CD4-positive, alpha-beta T cell treated with Interleukin-17A for 1 hour (primary cell): ENCODE data around the gene RPP30.

ENCODE experiments used
- DNase-seq: peaks from one replicate; pipeline ENCODE4 v3.0.0-alpha.2; 2020

RPP30 gene

DNA sequence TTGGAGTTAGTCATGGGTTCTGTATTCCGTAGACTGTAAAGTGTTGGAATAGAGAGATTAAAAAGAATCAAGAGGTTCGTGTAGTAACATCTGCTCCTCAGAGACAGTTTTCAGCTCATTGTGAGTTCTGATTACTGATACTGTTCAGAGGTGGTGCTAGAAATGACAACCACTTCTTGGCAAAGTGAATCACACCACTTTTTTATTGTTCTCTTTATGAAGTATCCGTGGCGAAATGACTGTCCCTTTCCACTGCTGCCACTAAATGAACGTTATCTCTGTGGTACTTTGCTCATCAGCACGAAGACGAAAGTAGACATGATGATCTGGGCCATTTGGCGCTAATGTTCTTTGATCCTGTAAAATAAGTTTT is 860 bp downstream of the RPP30 start:
- DNase-seq = no peak

GRCh38 chr10:90879062-90879461 is 7.3 kb downstream of the RPP30 start:
- DNase-seq = no peak

DNA sequence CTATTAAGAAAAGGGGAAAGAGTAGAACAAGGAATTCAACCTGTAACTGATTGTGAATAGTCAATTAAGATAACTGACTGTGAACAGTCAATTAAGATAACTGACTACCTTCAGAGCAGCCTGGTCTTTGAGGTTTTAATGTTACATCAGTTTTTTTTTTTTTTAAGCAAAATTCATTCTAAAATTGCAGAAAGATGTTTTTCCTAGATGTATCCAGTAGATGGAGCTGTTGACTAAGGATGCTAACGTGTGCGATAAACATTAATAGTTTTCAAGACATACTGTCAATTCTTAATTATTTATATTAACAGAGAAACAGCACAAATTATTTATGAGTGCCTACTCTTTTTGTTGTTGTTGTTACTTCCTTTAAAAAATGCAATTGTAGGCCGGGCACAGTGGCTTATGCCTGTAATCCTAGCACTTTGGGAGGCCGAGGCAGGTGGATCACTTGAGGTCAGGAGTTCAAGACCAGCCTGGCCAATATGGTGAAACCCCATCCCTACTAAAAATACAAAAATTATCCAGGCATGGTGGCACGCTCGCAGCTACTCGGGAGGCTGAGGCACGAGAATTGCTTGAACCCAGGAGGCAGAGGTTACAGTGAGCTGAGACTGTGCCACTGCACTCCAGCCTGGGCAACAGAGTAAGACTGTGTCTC is 8.4 kb downstream of the RPP30 start:
- peak; percentile 54 for DNase-seq

GRCh38 chr10:90884431-90884830 is 12.7 kb downstream of the RPP30 start:
- DNase-seq = no peak

- no peak for DNase-seq
Measured at GRCh38 chr10:90885176-90885575, 13.4 kb downstream of the RPP30 start.

GRCh38 chr10:90887555-90887954 is 15.8 kb downstream of the RPP30 start:
- no peak for DNase-seq

DNA sequence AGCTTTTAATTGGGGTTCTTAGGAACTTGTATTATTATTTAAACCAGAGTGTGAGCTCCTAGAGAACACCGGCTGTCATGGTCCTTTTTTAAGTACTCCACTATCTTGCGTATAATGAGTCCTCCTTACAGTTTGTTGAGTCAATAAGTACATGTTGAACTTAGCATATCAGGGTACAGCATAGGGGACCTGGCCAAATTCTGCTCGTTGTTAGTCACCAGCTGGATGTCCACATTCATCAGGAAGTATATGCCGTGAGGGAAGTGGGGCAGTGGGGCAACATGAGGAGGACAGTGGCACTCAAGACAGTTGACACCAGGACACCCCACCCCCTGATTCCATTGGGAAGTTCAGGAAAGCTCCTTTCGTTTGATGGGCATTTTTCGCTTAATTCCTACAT is 16.6 kb downstream of the RPP30 start:
- DNase-seq = no peak

DNA sequence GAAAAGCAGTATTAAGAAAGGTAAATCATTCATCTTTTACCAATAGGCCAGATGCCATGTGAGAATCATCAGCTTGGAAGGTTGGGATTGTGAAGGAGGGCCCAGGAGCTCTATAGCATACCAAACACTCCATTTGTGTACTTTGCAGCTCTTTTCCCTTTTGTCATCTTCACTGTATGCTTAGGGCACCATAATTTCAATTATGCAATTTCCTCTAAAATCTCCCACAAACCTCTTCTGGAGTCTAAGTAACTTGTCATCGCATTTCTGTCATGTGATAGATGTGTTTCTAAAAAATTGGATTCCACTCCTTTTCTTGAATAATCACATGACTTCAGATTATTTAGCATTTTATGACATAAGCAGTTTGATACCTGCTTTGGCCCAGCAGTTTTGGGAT is 17.9 kb downstream of the RPP30 start:
- DNase-seq = no peak

DNA sequence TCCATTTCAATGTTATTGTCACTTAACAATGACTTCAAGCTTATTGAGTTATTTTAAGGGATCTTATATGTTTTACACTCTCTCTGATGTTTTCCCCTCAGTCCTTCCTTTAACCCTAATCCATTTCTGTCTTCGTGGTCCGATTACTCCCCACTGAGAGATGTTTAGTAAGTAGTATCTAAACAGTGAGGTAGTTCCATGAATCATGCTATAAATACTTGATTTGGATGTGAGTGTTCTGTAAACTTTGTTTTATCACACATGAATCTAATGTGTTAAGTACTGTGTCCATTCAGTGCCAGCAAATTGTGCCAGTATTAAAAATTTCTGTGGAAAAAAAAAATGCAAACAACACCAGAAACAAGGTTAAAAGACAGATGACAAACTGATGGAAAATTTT is 18.6 kb downstream of the RPP30 start:
- DNase-seq = no peak

DNA sequence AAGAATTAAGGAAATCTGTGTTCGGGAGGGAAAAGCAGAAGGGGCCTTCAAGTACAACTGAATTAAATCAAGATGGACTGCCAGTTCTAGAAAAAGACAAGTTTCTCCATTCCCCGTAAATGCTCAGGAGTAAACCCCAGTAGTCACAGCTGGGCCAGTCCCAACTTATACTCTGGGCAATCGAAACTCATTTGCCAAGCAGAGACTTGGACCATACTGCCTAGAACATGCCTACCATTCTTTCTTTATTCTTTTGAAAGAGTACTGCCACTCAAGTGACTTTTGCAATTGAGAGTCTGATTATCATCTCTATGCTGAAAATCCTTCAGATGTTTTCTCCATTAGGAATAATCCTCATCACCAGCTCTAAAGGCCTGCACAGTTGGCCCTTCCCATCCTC is 21.4 kb downstream of the RPP30 start:
- DNase-seq = no peak

- peak; percentile 5 for DNase-seq
Measured at GRCh38 chr10:90896916-90897315, 25.1 kb downstream of the RPP30 start.

GRCh38 chr10:90905925-90906324 is 34.2 kb downstream of the RPP30 start:
- DNase-seq = no peak

DNA sequence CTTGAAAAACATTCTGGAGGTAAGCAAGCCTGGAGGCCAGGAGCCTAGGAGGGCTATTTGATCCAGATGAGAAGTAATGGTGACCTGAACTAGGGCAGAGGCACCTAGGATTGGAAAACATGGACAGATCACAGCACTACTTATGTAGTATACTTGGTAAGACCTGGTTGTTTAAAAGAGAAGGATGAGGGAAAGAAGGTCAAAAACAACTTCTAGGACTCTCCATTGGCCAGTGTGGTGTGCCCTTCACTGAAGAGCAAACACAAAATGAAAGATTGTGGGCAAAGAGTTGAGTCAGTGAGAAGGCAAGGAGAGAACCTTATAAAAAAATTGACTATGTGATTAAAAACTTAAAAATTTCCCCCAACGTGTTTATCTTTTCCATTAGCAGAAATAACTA is 34.8 kb downstream of the RPP30 start:
- no peak for DNase-seq

DNA sequence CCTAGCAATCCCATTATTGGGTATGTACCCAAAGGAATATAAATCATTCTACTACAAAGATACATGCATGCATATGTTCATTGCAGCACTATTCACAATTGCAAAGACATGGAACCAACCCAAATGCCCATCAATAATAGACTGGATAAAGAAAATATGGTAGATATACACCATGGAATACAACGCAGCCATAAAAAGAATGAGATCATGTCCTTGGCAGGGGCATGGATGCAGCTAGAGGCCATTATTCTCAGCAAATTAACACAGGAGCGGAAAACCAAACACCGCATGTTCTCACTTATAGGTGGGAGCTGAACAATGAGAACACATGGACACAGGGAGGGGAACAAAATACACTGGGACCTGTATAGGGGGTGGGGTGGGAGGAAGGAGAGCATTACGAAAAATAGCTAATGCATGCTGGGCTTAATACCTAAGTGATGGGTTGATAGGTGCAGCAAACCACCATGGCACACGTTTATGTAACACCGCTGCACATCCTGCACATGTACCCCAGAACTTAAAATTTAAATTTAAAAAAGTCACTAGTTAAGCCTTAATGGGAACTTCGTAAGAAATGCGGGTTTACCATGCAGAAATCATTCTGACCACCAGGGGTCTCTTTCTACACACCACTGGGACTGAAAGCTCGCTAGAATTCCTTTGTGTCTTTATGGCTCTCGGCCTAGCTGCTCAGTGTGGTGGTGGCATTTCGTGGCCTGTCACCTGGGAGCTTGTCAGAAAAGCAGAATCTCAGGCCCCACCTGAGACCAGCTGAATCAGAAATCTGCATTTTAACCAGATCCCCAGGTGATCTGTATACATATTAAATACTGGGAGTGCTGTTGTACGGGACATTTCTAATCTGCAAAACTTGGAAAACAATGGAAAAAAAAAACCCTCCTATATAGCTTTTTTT is 39.6 kb downstream of the RPP30 start:
- peak; percentile 66 for DNase-seq

GRCh38 chr10:90912174-90912573 is 40.4 kb downstream of the RPP30 start:
- DNase-seq = no peak

DNA sequence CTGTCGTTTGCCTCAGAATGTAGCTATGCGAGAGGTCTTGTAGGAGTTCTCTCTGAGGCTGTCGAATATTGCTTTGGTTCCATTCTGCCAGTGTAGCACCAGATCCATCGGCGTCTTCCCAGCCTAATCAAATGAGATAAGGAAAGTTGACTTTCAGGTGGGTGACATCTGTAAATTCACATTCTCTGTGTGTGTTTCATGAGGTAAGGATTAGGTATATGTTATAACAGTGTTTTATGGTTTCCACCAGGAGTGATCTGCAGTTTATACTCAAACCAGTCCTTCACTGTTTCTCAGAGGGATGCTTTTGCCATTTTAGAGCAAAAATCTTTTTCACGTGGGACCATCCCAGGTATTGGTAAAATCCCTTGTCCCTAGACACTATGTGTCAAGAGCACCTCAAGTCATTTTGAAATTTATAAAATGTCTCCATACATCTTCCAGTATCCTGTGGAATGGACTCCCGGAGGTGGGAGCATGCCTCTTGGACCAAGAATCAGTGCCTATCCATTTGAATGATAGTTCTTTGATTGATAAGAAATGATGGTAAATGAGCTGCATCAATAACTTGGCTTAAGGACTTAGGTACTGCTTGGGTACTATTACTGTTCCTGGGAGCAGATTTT is 41.2 kb downstream of the RPP30 start:
- no peak for DNase-seq

- no peak for DNase-seq
Measured at GRCh38 chr10:90913774-90914420, 42.1 kb downstream of the RPP30 start.

DNA sequence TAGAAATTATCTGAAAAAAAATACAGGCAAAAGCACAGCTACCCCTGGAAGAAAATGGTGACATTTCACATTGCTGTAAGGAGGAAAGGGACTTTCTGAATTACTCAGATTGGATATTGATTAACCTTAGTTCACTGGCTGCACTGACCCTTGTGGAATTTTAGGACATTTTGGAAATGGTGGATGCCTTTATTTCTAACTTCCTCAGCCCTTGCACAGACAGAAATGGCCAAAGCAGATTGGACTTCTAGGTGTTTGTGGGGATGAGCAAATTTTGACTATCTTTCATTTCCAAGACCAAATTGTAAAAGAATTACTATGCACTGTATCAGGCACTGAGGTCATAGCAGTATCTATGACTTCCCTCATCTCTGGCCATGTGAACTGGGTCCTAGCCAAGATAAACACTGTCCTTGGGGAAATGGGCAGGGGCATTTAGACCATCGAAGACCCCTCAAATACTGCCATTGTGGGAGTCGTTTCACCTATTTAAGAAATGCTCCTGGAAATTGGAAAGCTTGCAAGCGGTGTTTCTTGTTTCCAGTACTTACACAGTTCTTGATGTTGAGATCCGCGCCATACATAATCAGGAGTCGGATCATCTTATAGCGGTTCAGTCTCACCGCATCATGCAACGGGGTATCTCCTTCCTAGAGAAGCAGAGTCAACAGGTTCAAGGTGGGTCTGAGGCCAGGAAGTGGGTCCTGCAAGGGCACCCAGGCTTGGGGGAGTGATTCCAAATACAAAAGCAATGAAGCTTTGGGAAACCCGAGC is 43.4 kb downstream of the RPP30 start:
- no peak for DNase-seq

DNA sequence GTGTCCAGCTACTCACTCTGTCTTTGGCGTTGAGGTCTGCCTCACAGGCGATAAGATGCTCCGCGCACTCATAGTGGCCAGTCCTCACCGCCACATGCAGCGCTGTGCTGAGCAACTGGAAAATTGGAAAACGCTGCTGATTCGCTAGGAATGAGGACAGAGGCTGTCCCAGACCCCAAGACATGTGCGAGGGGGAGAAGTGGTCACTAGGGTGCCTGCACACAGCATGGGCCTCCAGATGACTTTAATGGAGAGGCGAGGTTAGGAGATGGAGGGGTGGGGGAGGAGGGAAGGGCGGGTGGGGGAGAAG is 43.9 kb downstream of the RPP30 start:
- DNase-seq = no peak

DNA sequence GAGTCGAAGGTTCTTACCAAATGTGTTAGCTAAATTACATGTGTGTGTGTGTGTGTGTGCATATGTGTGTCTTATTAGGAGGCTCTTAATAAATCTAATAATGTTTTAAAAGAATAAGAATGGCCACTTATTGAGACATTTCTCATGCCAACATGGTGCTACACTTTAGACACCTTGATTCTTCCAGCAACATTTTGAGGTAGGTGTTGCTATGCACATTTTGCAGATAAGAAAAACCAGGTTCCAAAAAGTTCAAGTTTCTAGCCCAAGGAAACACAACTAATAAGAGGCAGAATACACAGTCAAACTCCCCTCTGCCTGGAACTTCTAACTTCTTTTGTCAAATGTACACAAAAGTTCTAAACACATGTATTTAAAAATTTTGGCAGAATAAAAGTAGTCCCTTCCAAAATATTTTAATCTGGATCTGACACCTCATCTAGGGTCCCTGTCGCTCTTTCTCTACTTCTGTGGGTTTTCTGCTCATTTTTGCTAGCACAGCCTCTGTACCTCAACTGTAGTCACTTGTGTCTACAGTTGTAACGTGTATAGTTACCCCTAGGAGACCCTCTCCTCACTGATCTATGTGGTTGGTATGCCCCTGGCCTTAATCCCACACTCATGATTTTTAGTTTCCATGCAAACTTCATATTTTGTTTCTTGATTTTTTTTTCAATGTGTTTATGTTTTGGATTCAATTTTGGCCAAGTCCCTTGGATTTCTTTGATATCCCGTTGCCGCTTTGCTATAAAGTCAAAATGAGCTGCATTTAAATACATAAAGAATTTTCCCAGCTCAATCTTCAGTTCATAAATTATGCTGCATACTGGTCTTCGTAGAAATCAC is 44.8 kb downstream of the RPP30 start:
- DNase-seq = no peak

DNA sequence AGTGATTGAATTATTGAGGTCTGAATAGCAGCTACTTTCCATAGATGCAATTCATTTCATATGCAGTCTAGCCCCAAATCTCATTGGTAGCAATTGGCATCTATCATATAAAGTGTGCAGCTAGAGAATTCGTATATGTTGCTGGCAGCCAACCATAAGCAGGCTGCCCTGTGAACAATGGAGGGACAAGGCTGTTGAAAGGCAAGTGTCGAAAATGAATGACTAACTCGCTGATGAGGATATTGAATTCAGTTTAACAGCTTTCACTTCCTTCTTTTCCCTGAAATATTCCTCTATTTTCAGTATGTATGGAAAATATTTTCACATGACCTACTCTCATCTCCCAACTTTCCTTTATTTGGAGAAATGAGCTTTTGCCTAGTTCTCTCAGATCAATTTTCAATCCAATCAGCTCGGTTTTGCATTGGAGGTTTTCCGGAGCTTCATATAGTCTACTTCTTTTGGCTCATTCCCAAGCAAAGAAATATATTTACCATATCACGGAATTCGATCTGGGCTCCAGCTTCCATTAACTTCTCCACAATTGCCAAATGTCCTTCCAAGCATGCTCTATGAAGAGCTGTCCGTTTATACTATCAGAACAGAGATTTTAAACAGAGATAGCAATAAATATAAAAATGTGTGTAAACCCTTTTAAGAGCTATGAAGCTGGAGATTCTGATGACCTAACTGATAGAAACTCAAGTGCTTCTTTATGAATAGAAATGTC is 45.6 kb downstream of the RPP30 start:
- no peak for DNase-seq
